ENCODE data around the gene MVB12B.

Gene MVB12B

GRCh38 chr9:126532951-126533925 lies 206.6 kb downstream of the MVB12B start:
- Histone ChIP-seq H3K4me2 (ENCODE audit: low read depth, low read length, poor library complexity, severe bottlenecking) (peak overlapping the region; percentile 31), H3K4me3 (ENCODE audit: insufficient read depth, low read length, poor library complexity, severe bottlenecking) (no peak overlapping the region), H4K20me1 (ENCODE audit: low read depth, low read length) (no peaks in the 10 kb centered on the region), H3K9me2 (replicated peaks; ENCODE audit: insufficient read depth, low read length) (no peaks in the 10 kb centered on the region), H3K9me3 (ENCODE audit: insufficient read depth, low read length) (no peaks in the 10 kb centered on the region), H3F3A (ENCODE audit: insufficient read depth) (no peaks in the 10 kb centered on the region), H3K27ac (ENCODE audit: low read depth, low read length) (no peak overlapping the region), H3K9ac (ENCODE audit: low read length) (no peak overlapping the region), H3K36me3 (ENCODE audit: low read length) (no peaks in the 10 kb centered on the region), H2AFZ (ENCODE audit: low read depth, low read length, severe bottlenecking) (no peak overlapping the region), H3K79me2 (ENCODE audit: insufficient read depth, low read length) (no peaks in the 10 kb centered on the region), H3K27me3 (ENCODE audit: low read length) (no peaks in the 10 kb centered on the region)
- TF ChIP-seq EZH2phosphoT487 (conservative IDR thresholded peaks at IDR 0.05; ENCODE audit: low read length) (no peak), CTCF (IDR thresholded peaks at IDR 0.05; ENCODE audit: insufficient read depth, low read length, poor library complexity, severe bottlenecking) (no peak)

GRCh38 chr9:126533926-126534310 lies 207.3 kb downstream of the MVB12B start:
- no peaks in the 10 kb centered on the region for H3K27me3 ChIP-seq (ENCODE audit: low read length)
- no peak overlapping the region for H3K4me3 ChIP-seq (ENCODE audit: insufficient read depth, low read length, poor library complexity, severe bottlenecking)
- H2AFZ ChIP-seq (ENCODE audit: low read depth, low read length, severe bottlenecking) = no peak overlapping the region
- H3K36me3 ChIP-seq (ENCODE audit: low read length) = no peaks in the 10 kb centered on the region
- no peaks in the 10 kb centered on the region for H4K20me1 ChIP-seq (ENCODE audit: low read depth, low read length)
- no peaks in the 10 kb centered on the region for H3K9me3 ChIP-seq (ENCODE audit: insufficient read depth, low read length)
- no peaks in the 10 kb centered on the region for H3K79me2 ChIP-seq (ENCODE audit: insufficient read depth, low read length)
- no peaks in the 10 kb centered on the region for H3K9me2 ChIP-seq (replicated peaks; ENCODE audit: insufficient read depth, low read length)
- H3K4me2 ChIP-seq (ENCODE audit: low read depth, low read length, poor library complexity, severe bottlenecking) = peak overlapping the region; percentile 31
- no peak overlapping the region for H3K27ac ChIP-seq (ENCODE audit: low read depth, low read length)
- no peaks in the 10 kb centered on the region for H3F3A ChIP-seq (ENCODE audit: insufficient read depth)
- TF ChIP-seq EZH2phosphoT487 (conservative IDR thresholded peaks at IDR 0.05; ENCODE audit: low read length) (no peak), CTCF (IDR thresholded peaks at IDR 0.05; ENCODE audit: insufficient read depth, low read length, poor library complexity, severe bottlenecking) (no peak)
- no peak overlapping the region for H3K9ac ChIP-seq (ENCODE audit: low read length)

GRCh38 chr9:126534431-126535186 lies 208.0 kb downstream of the MVB12B start:
- Histone ChIP-seq H2AFZ (ENCODE audit: low read depth, low read length, severe bottlenecking) (no peak overlapping the region), H3K27ac (ENCODE audit: low read depth, low read length) (no peak overlapping the region), H3K9me2 (replicated peaks; ENCODE audit: insufficient read depth, low read length) (no peaks in the 10 kb centered on the region), H3K4me2 (ENCODE audit: low read depth, low read length, poor library complexity, severe bottlenecking) (no peak overlapping the region), H3K4me3 (ENCODE audit: insufficient read depth, low read length, poor library complexity, severe bottlenecking) (no peak overlapping the region), H3K79me2 (ENCODE audit: insufficient read depth, low read length) (no peaks in the 10 kb centered on the region), H3K36me3 (ENCODE audit: low read length) (no peaks in the 10 kb centered on the region), H3K9ac (ENCODE audit: low read length) (no peak overlapping the region), H3K27me3 (ENCODE audit: low read length) (no peaks in the 10 kb centered on the region), H4K20me1 (ENCODE audit: low read depth, low read length) (no peaks in the 10 kb centered on the region), H3F3A (ENCODE audit: insufficient read depth) (no peaks in the 10 kb centered on the region), H3K9me3 (ENCODE audit: insufficient read depth, low read length) (no peaks in the 10 kb centered on the region)
- TF ChIP-seq CTCF (IDR thresholded peaks at IDR 0.05; ENCODE audit: insufficient read depth, low read length, poor library complexity, severe bottlenecking) (no peak), EZH2phosphoT487 (conservative IDR thresholded peaks at IDR 0.05; ENCODE audit: low read length) (no peak)

Measured in SU-DHL-6 (cell line).